Loucy (cell line): ENCODE measurements around the gene GSG1.

Experiments
- H2AFZ ChIP-seq: fragments of 200-600 bp; sonication (generic); 2 replicates; pipeline ENCODE4 v1.6.0; 2016; ENCODE audit warnings: antibody characterized with exemption, mild to moderate bottlenecking, low read length, moderate library complexity
- H3F3A ChIP-seq: fragments of 200-600 bp; 2 replicates; pipeline ENCODE4 v1.6.0; 2016; ENCODE audit warnings: antibody characterized with exemption, low read depth, mild to moderate bottlenecking
- H3K27me3 ChIP-seq: fragments of 200-600 bp; sonication (generic); 2 replicates; pipeline ENCODE4 v1.6.1; 2014; ENCODE audit warnings: low read length, mild to moderate bottlenecking; ENCODE audit not compliant: insufficient read depth, poor library complexity, severe bottlenecking
- H3K36me3 ChIP-seq: fragments of 200-600 bp; sonication (generic); 2 replicates; pipeline ENCODE4 v1.6.1; 2016; ENCODE audit warnings: low read length; ENCODE audit not compliant: insufficient read depth
- H3K4me1 ChIP-seq: fragments of 200-600 bp; sonication (generic); 2 replicates; pipeline ENCODE4 v1.5.1; 2014; ENCODE audit warnings: low read length, mild to moderate bottlenecking; ENCODE audit not compliant: insufficient read depth, poor library complexity, severe bottlenecking
- H3K4me2 ChIP-seq: fragments of 200-600 bp; sonication (generic); 2 replicates; pipeline ENCODE4 v1.6.0; 2014; ENCODE audit warnings: antibody characterized with exemption, low read length, low read depth, mild to moderate bottlenecking; ENCODE audit not compliant: poor library complexity, severe bottlenecking
- H3K4me3 ChIP-seq: fragments of 200-600 bp; sonication (generic); 2 replicates; pipeline ENCODE4 v1.5.1; 2014; ENCODE audit warnings: low read length, mild to moderate bottlenecking, mixed read lengths; ENCODE audit not compliant: poor library complexity, severe bottlenecking
- H3K79me2 ChIP-seq: fragments of 200-600 bp; sonication (generic); 2 replicates; pipeline ENCODE4 v1.6.1; 2014; ENCODE audit warnings: low read length; ENCODE audit not compliant: insufficient read depth
- H3K9ac ChIP-seq: fragments of 200-600 bp; sonication (generic); 2 replicates; pipeline ENCODE4 v1.6.0; 2014; ENCODE audit warnings: mild to moderate bottlenecking, low read depth, low read length, moderate library complexity; ENCODE audit not compliant: poor library complexity, severe bottlenecking
- H3K9me2 ChIP-seq: fragments of 200-600 bp; sonication (generic); replicated peaks from 2 replicates; pipeline ENCODE4 v1.6.1; 2016; ENCODE audit warnings: low read depth, low read length, mixed read lengths
- H3K9me3 ChIP-seq: fragments of 200-600 bp; sonication (generic); 2 replicates; pipeline ENCODE4 v1.6.1; 2014; ENCODE audit warnings: mild to moderate bottlenecking, antibody characterized with exemption, low read length, low read depth; ENCODE audit not compliant: insufficient read depth
- H4K20me1 ChIP-seq: fragments of 200-600 bp; sonication (generic); 2 replicates; pipeline ENCODE4 v1.6.0; 2014; ENCODE audit warnings: antibody characterized with exemption, low read length, mild to moderate bottlenecking; ENCODE audit not compliant: insufficient read depth, poor library complexity, severe bottlenecking
- EZH2phosphoT487 ChIP-seq: fragments of 200-600 bp; IDR thresholded peaks from 2 replicates; pipeline ENCODE4 v1.6.1; 2018; ENCODE audit warnings: antibody characterized with exemption, mild to moderate bottlenecking, moderate library complexity, borderline replicate concordance
- TF ChIP-seq, protein P1 (sequence below): fragments of 200-600 bp; sonication (generic); conservative IDR thresholded peaks from 2 replicates; pipeline ENCODE4 v1.5.1; 2014; ENCODE audit warnings: mild to moderate bottlenecking, antibody characterized with exemption, low read length

The GSG1 gene

GRCh38 chr12:13126494-13126893 lies 23.0 kb upstream of the GSG1 start:
- Histone ChIP-seq H3K9ac (no peak overlapping the region), H3K4me2 (no peak overlapping the region), H3K9me3 (no peaks in the 10 kb centered on the region), H3F3A (no peaks in the 10 kb centered on the region), H3K36me3 (no peaks in the 10 kb centered on the region), H3K9me2 (no peaks in the 10 kb centered on the region), H3K27me3 (no peaks in the 10 kb centered on the region), H2AFZ (no peak overlapping the region), H3K4me3 (no peak overlapping the region), H3K79me2 (no peaks in the 10 kb centered on the region), H3K4me1 (no peaks in the 10 kb centered on the region), H4K20me1 (no peaks in the 10 kb centered on the region)
- TF ChIP-seq, protein P1, sequence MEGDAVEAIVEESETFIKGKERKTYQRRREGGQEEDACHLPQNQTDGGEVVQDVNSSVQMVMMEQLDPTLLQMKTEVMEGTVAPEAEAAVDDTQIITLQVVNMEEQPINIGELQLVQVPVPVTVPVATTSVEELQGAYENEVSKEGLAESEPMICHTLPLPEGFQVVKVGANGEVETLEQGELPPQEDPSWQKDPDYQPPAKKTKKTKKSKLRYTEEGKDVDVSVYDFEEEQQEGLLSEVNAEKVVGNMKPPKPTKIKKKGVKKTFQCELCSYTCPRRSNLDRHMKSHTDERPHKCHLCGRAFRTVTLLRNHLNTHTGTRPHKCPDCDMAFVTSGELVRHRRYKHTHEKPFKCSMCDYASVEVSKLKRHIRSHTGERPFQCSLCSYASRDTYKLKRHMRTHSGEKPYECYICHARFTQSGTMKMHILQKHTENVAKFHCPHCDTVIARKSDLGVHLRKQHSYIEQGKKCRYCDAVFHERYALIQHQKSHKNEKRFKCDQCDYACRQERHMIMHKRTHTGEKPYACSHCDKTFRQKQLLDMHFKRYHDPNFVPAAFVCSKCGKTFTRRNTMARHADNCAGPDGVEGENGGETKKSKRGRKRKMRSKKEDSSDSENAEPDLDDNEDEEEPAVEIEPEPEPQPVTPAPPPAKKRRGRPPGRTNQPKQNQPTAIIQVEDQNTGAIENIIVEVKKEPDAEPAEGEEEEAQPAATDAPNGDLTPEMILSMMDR: no peak
- no peak for TF ChIP-seq EZH2phosphoT487

GRCh38 chr12:13125996-13126395 lies 22.5 kb upstream of the GSG1 start:
- no peaks in the 10 kb centered on the region for H3F3A ChIP-seq
- H3K79me2 ChIP-seq: no peaks in the 10 kb centered on the region
- H3K27me3 ChIP-seq: no peaks in the 10 kb centered on the region
- no peak overlapping the region for H2AFZ ChIP-seq
- TF ChIP-seq, protein P1: no peak
- TF ChIP-seq EZH2phosphoT487: no peak
- H3K4me2 ChIP-seq: no peak overlapping the region
- no peaks in the 10 kb centered on the region for H3K4me1 ChIP-seq
- no peak overlapping the region for H3K4me3 ChIP-seq
- no peaks in the 10 kb centered on the region for H3K36me3 ChIP-seq
- no peaks in the 10 kb centered on the region for H4K20me1 ChIP-seq
- no peaks in the 10 kb centered on the region for H3K9me2 ChIP-seq
- H3K9me3 ChIP-seq: no peaks in the 10 kb centered on the region
- H3K9ac ChIP-seq: no peak overlapping the region

DNA sequence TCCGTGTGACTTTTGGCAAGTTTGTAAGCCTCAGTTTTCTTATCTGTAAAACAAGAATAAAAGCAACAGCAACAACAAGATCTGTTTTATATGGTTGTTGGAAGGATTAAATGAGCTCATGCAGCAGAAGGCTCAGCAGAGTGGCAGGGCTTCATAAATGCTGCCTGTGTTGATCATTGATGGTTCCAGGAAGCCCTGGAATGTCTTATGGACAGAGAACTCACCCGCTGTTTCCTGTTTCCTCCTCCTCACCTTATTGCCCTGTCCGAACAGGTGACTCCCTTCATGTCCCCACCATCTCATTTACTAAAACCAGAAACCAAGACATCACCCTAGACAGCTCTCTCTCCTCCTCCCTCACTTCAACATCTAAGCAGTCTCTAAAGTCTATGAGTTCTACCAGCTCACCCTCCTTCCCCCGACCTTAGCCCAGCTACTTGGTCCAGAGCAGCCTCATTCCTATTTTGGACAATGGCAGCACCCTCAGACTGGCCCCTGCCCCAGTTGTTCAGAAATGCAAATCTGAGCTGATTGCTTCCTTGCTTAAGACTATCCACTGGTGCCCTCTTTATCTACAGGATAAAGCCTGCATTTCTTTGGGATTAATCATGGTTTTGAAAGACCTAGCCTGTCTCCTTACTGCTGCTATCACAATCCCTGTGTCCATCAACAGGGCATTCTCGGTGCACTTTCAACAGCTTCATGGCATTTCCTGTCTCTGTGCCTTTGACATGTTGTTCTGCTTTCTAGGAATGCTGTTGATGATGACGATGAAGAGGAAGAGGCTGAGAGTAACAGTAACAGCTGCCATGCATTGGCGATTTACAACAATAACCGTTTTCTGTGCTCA lies 21.4 kb upstream of the GSG1 start:
- H4K20me1 ChIP-seq: no peaks in the 10 kb centered on the region

More for the DNA sequence above, 21.4 kb upstream of the GSG1 start:
- no peaks in the 10 kb centered on the region for H3K27me3 ChIP-seq
- H3K9me3 ChIP-seq: no peaks in the 10 kb centered on the region
- H3K36me3 ChIP-seq: no peaks in the 10 kb centered on the region
- H3K4me2 ChIP-seq: no peak overlapping the region
- no peaks in the 10 kb centered on the region for H3K79me2 ChIP-seq
- TF ChIP-seq EZH2phosphoT487: no peak
- TF ChIP-seq, protein P1: no peak
- peaks cover 9% of the 10 kb centered on the region for H3K4me1 ChIP-seq
- no peak overlapping the region for H3K4me3 ChIP-seq
- H3F3A ChIP-seq: no peaks in the 10 kb centered on the region
- H2AFZ ChIP-seq: no peak overlapping the region
- H3K9ac ChIP-seq: no peak overlapping the region
- H3K9me2 ChIP-seq: no peaks in the 10 kb centered on the region
